ENCODE data around the gene TRIM31. TPM values are rescaled to one million over a fixed set of nuclear protein-coding genes. Genes with fewer than 3 reads are reported as not detected.

Gene TRIM31

GRCh38 chr6:30060606-30061091 lies 52.2 kb downstream of the TRIM31 start:
- no peak overlapping the region for H3K23ac ChIP-seq (ENCODE audit: low read length)
- no peak overlapping the region for H2BK120ac ChIP-seq (ENCODE audit: low read depth, low read length)
- H2BK15ac ChIP-seq (replicated peaks; ENCODE audit: low read depth): no peak overlapping the region
- peak; percentile 43 for DNase-seq
- H3K79me1 ChIP-seq (ENCODE audit: low read length): peaks cover 8% of the 10 kb centered on the region
- H3K18ac ChIP-seq (ENCODE audit: low read length): no peak overlapping the region
- no peak overlapping the region for H2AK5ac ChIP-seq (ENCODE audit: low read length)
- H4K5ac ChIP-seq (ENCODE audit: low read length): peak overlapping the region; percentile 47
- peaks cover 4% of the 10 kb centered on the region for H3K4me1 ChIP-seq (ENCODE audit: control insufficient read depth, low read depth, low read length)
- peak overlapping the region; percentile 81 for H3K9ac ChIP-seq (ENCODE audit: low read length)
- no CpG with 5 or more reads among the region's 24 CpGs for WGBS (ENCODE audit: extremely low coverage, insufficient coverage, low lambda C conversion rate)
- no peak overlapping the region for H3K4ac ChIP-seq (ENCODE audit: low read depth, low read length)
- no peak overlapping the region for H3K27ac ChIP-seq (ENCODE audit: low read depth, low read length)
- no peaks in the 10 kb centered on the region for H3K36me3 ChIP-seq (ENCODE audit: control insufficient read depth, insufficient read depth, low read length)
- peak overlapping the region; percentile 92 for H3K56ac ChIP-seq (ENCODE audit: low read length)
- H4K8ac ChIP-seq (ENCODE audit: low read depth, low read length): peak overlapping the region; percentile 84
- H3K4me3 ChIP-seq (ENCODE audit: low read length): peak overlapping the region; percentile 76
- peak overlapping the region; percentile 79 for H3K4me2 ChIP-seq (ENCODE audit: low read length)
- H2BK5ac ChIP-seq (ENCODE audit: low read length): no peak overlapping the region
- no peaks in the 10 kb centered on the region for H3K27me3 ChIP-seq (ENCODE audit: insufficient read depth, low read length, poor library complexity)
- H3K79me2 ChIP-seq (ENCODE audit: control insufficient read depth, insufficient read depth, low read length): peaks cover 4% of the 10 kb centered on the region

- no CpG with 5 or more reads among the region's 1 CpG for WGBS (ENCODE audit: extremely low coverage, insufficient coverage, low lambda C conversion rate)
- Histone ChIP-seq H2BK15ac (replicated peaks; ENCODE audit: low read depth) (no peak overlapping the region), H3K4me2 (ENCODE audit: low read length) (no peak overlapping the region), H4K5ac (ENCODE audit: low read length) (no peak overlapping the region), H3K4me3 (ENCODE audit: low read length) (no peak overlapping the region), H2AK5ac (ENCODE audit: low read length) (no peak overlapping the region), H3K79me2 (ENCODE audit: control insufficient read depth, insufficient read depth, low read length) (peaks cover under 1% of the 10 kb centered on the region), H3K36me3 (ENCODE audit: control insufficient read depth, insufficient read depth, low read length) (no peaks in the 10 kb centered on the region), H3K23ac (ENCODE audit: low read length) (no peak overlapping the region), H3K56ac (ENCODE audit: low read length) (no peak overlapping the region), H3K4ac (ENCODE audit: low read depth, low read length) (no peak overlapping the region), H3K4me1 (ENCODE audit: control insufficient read depth, low read depth, low read length) (peaks cover 2% of the 10 kb centered on the region), H3K27me3 (ENCODE audit: insufficient read depth, low read length, poor library complexity) (no peaks in the 10 kb centered on the region), H3K9ac (ENCODE audit: low read length) (no peak overlapping the region), H3K27ac (ENCODE audit: low read depth, low read length) (no peak overlapping the region), H2BK5ac (ENCODE audit: low read length) (no peak overlapping the region), H3K79me1 (ENCODE audit: low read length) (peaks cover 2% of the 10 kb centered on the region), H2BK120ac (ENCODE audit: low read depth, low read length) (no peak overlapping the region), H4K8ac (ENCODE audit: low read depth, low read length) (no peak overlapping the region), H3K18ac (ENCODE audit: low read length) (no peak overlapping the region)
- no peak for DNase-seq
Measured at GRCh38 chr6:30055513-30055912, 57.4 kb downstream of the TRIM31 start.

- Histone ChIP-seq H3K27ac (ENCODE audit: low read depth, low read length) (no peak overlapping the region), H4K8ac (ENCODE audit: low read depth, low read length) (no peak overlapping the region), H2BK120ac (ENCODE audit: low read depth, low read length) (no peak overlapping the region), H3K56ac (ENCODE audit: low read length) (no peak overlapping the region), H3K4ac (ENCODE audit: low read depth, low read length) (no peak overlapping the region), H3K18ac (ENCODE audit: low read length) (no peak overlapping the region), H3K4me3 (ENCODE audit: low read length) (no peak overlapping the region), H3K27me3 (ENCODE audit: insufficient read depth, low read length, poor library complexity) (no peaks in the 10 kb centered on the region), H4K5ac (ENCODE audit: low read length) (no peak overlapping the region), H3K79me1 (ENCODE audit: low read length) (no peaks in the 10 kb centered on the region), H2BK15ac (replicated peaks; ENCODE audit: low read depth) (no peak overlapping the region), H2BK5ac (ENCODE audit: low read length) (no peak overlapping the region), H3K4me2 (ENCODE audit: low read length) (no peak overlapping the region), H3K9ac (ENCODE audit: low read length) (no peak overlapping the region), H3K4me1 (ENCODE audit: control insufficient read depth, low read depth, low read length) (no peaks in the 10 kb centered on the region), H3K36me3 (ENCODE audit: control insufficient read depth, insufficient read depth, low read length) (no peaks in the 10 kb centered on the region), H3K79me2 (ENCODE audit: control insufficient read depth, insufficient read depth, low read length) (no peaks in the 10 kb centered on the region), H2AK5ac (ENCODE audit: low read length) (no peak overlapping the region), H3K23ac (ENCODE audit: low read length) (no peak overlapping the region)
- WGBS (ENCODE audit: extremely low coverage, insufficient coverage, low lambda C conversion rate): no CpG with 5 or more reads among the region's 3 CpGs
- DNase-seq: no peak
Measured at GRCh38 chr6:30053682-30054081, 59.2 kb downstream of the TRIM31 start.

Small RNAs within 50 kb of the gene (small RNA-seq; reads per million reads assigned to genes)
- gene RF00554 (ENCODE audit: insufficient read depth): not detected
- not detected for gene RF02219 (ENCODE audit: insufficient read depth)
- gene RF02220 (ENCODE audit: insufficient read depth): not detected

Measured in mesendoderm (in vitro differentiated cells).